Measurements from ENCODE around the gene CENPX. TPM values are rescaled to one million over a fixed set of nuclear protein-coding genes. Genes with fewer than 3 reads are reported as not detected.

The CENPX gene
- polyA plus RNA-seq, 1 experiment = 57.0 TPM

- TF ChIP-seq CTCF (IDR thresholded peaks at IDR 0.05; ENCODE audit: insufficient read depth, low read depth, low read length) = no peak
- no peak overlapping the region for H3K4me3 ChIP-seq (ENCODE audit: low read depth, low read length)
- DNase-seq (ENCODE audit: low read depth) = no peak
- ChIA-PET CTCF (interaction anchor here (1.9 to 5.0 kb wide), 2 partner anchors 15 to 76 kb away, joined by 7 to 23 read pairs; partner anchors contain the start of gene NOTUM), POLR2A (interaction anchor here (0.6 kb wide), 1 partner anchor 117 kb away, joined by 3 read pairs; no protein-coding TSS in a partner anchor)
- no peaks in the 10 kb centered on the region for H3K36me3 ChIP-seq (ENCODE audit: control insufficient read depth, insufficient read depth, low read length)
- H3K27me3 ChIP-seq (ENCODE audit: control insufficient read depth, insufficient read depth, low read length) = no peaks in the 10 kb centered on the region
These were observed 12.8 kb upstream of the CENPX start for GRCh38 chr17:82035488-82035887.

DNA sequence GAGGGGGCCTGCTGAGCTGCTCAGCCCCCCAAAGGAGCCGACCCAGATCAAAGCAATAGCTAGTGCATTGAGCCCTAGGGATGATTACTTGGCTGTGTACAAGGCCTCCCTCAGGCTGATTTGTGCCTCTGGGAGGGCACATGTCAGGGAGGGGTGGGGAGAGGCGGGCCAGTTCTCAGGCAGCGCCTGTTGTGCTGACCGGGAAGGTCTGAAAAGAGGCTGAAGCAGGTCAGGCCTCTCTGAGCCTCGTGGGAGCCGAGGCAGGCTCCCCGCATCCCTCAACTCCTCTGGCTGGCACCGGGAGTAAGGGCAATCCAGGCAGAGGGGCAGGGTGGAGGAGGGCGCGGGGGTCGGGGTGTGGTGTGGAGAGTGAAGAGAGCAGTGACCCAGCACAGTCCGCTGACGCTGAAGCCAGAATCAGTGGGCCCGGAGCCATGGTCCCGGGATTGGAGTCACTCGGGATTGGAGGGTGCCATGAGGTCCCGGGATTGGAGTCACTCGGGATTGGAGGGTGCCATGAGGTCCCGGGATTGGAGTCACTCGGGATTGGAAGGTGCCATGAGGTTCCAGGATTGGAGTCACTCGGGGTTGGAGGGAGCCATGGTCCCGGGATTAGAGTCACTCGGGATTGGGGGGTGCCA, 11.8 kb upstream of the CENPX start:
- no peaks in the 10 kb centered on the region for H3K27me3 ChIP-seq (ENCODE audit: control insufficient read depth, insufficient read depth, low read length)
- ChIA-PET POLR2A (interaction anchor here (0.6 kb wide), 1 partner anchor 118 kb away, joined by 3 read pairs; no protein-coding TSS in a partner anchor), CTCF (interaction anchor here (0.6 to 5.0 kb wide), 2 partner anchors 16 to 249 kb away, joined by 3 to 23 read pairs; no protein-coding TSS in a partner anchor)
- no peak for DNase-seq (ENCODE audit: low read depth)
- no peaks in the 10 kb centered on the region; the same call in 1 of the 2 replicates for H3K36me3 ChIP-seq (ENCODE audit: control insufficient read depth, insufficient read depth, low read length)
- TF ChIP-seq CTCF (IDR thresholded peaks at IDR 0.05; ENCODE audit: insufficient read depth, low read depth, low read length) = no peak
- no peak overlapping the region for H3K4me3 ChIP-seq (ENCODE audit: low read depth, low read length)

- no peak overlapping the region for H3K4me3 ChIP-seq (ENCODE audit: low read depth, low read length)
- POLR2A ChIA-PET = no interaction called here
- no peaks in the 10 kb centered on the region; the same call in 1 of the 2 replicates for H3K36me3 ChIP-seq (ENCODE audit: control insufficient read depth, insufficient read depth, low read length)
- CTCF ChIA-PET = interaction anchor here (0.6 to 1.5 kb wide), 3 partner anchors 12 to 250 kb away, joined by 3 to 5 read pairs (median 4); no protein-coding TSS in a partner anchor
- no peak for DNase-seq (ENCODE audit: low read depth)
- TF ChIP-seq CTCF (IDR thresholded peaks at IDR 0.05; ENCODE audit: insufficient read depth, low read depth, low read length) = no peak
- no peaks in the 10 kb centered on the region for H3K27me3 ChIP-seq (ENCODE audit: control insufficient read depth, insufficient read depth, low read length)
These were observed 10.8 kb upstream of the CENPX start for GRCh38 chr17:82033359-82034085.

DNA sequence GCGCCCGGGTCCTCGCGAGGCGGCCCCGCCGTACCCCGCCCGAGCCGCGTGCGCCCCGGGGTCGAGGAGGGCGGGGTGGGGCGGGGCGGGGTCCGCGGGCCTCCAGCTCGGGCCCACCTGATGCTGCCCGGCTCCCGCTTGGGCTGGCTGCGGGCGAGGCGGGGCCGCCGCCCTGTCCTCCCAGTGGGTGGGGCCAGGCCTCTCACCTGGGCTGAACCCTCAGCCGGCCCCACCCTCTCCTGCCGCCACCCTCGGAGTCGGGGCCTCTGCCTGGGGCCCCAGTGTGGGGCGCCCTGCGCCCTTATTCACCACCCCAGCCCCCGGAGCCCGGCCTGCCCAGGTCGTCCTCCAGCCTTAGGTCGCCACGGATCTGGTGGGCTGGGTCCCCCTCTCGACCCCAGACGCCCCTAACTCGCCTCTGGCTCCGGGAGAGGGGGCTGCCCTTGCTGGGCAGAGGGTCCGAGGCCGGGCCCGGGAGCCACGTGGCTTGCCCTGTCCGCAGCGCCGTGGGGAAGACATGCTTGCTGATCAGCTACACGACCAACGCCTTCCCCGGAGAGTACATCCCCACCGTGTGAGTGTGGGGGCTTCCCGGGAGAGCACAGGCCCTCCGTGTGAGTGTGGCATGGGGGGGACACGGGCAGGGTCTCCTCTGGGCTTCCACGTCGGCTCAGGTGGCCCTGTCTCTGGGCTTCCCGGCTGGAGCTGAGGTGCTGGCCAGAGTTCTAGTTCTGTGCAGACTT, 9.4 kb upstream of the CENPX start:
- no peaks in the 10 kb centered on the region for H3K27me3 ChIP-seq (ENCODE audit: control insufficient read depth, insufficient read depth, low read length)
- no peak for DNase-seq (ENCODE audit: low read depth)
- H3K36me3 ChIP-seq (ENCODE audit: control insufficient read depth, insufficient read depth, low read length) = peaks cover 2% of the 10 kb centered on the region; the same call in 1 of the 2 replicates
- CTCF ChIA-PET = interaction anchor here (1.1 to 3.5 kb wide), 4 partner anchors 10 to 130 kb away, joined by 4 to 13 read pairs (median 5); no protein-coding TSS in a partner anchor
- TF ChIP-seq CTCF (IDR thresholded peaks at IDR 0.05; ENCODE audit: insufficient read depth, low read depth, low read length) = no peak
- H3K4me3 ChIP-seq (ENCODE audit: low read depth, low read length) = peak overlapping the region; percentile 44
- POLR2A ChIA-PET = no interaction called here
